Measurements from ENCODE around the gene ST7L. TPM values are rescaled to one million over a fixed set of nuclear protein-coding genes. Genes with fewer than 3 reads are reported as not detected.

The ST7L gene
- total RNA-seq, 2 experiments from 2014 or later, result 13.7 to 14.0 TPM

DNA sequence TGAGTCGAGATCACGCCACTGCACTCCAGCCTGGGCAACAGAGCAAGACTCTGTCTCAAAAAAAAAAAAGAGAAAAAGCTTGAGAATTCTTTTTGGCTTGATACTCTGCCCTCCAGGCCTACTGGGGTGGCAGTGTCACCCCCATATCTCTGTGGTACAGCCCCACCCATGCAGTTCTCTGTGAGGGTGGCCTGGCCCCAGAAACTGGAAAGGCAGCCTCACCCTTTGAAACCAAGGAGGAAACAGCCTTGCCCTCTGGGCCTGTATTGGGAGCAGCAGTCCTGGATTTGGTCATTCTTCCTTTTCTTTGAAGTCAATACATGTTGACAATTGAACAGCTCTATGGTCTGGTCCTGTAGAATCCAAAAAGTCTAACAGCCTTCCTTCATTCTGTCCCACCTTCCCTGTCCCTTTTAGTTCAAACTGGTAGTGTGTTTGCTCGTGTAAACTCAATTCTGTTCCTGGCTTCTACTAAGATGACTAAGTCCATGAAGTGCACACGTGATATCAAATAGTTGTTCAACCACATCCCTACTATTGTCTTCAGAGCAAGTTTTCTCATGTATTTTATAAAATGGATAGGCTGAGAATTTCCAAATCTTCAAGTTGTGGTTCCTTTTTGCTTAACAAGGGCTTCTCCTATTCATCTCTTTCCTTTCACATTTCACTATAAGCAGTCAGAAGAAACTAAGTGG lies 13.2 kb downstream of the ST7L start:
- POLR2A ChIA-PET, result interaction anchor here (0.9 to 6.3 kb wide), 3 partner anchors 10 to 14 kb away, joined by 3 to 46 read pairs (median 4); partner anchors contain the start of genes CAPZA1 and ST7L
- no peak overlapping the region for H3K4me3 Mint-ChIP-seq
- H3K4me1 Mint-ChIP-seq, result peaks cover 14% of the 10 kb centered on the region
- H3K9me3 Mint-ChIP-seq, result no peaks in the 10 kb centered on the region
- peak overlapping the region; percentile 5 for H3K27ac Mint-ChIP-seq
- CTCF ChIA-PET, result interaction anchor here (0.6 to 1.0 kb wide), 3 partner anchors 12 to 110 kb away, joined by 3 to 5 read pairs (median 3); no protein-coding TSS in a partner anchor
- no peaks in the 10 kb centered on the region for H3K27me3 Mint-ChIP-seq
- H3K36me3 Mint-ChIP-seq (ENCODE audit: low read depth), result peaks cover 34% of the 10 kb centered on the region
- DNase-seq, result no peak

DNA sequence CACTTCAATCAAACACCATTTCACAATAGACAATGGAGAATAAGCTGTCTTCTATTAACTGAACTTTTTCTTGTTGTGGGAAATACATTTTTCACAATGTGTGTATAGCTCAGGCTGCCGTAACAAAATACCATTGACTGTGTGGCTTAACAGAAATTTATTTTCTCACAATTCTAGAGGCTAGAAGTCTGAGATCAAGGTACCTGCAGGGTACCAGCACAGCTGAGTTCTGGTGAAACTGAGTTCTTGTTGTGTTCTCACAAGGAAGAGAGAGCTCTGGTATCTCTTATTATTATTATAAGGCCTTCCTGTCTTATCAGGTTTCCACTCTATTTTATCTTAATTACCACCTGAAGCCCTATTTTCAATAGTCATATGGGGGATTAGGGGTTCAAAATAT lies 15.4 kb downstream of the ST7L start:
- ChIA-PET CTCF (interaction anchor here (1.0 kb wide), 1 partner anchor 10 kb away, joined by 3 read pairs; no protein-coding TSS in a partner anchor), POLR2A (no interaction called here)
- no peak for DNase-seq
- no peaks in the 10 kb centered on the region for H3K9me3 Mint-ChIP-seq
- no peak overlapping the region for H3K4me3 Mint-ChIP-seq
- peaks cover 11% of the 10 kb centered on the region for H3K4me1 Mint-ChIP-seq
- no peak overlapping the region for H3K27ac Mint-ChIP-seq
- H3K27me3 Mint-ChIP-seq, result no peaks in the 10 kb centered on the region
- peaks cover 27% of the 10 kb centered on the region for H3K36me3 Mint-ChIP-seq (ENCODE audit: low read depth)

DNA sequence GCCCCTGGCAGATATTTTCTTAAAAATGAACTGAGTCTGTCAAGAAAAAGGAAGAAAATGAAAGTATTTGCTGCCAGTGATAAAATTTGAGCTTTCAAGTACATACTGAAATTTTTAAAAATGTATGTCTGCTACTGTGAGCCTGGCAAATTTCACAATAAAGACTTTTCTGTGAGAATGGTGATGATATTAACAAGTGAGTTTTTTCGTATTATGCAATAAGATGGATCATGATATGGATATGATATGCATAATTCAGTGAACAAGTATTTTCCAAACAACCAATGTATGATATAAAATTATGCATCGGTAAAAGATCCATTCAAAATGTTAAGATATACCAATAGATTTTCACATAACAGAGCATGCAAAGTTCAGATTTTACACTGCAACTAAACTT lies 15.9 kb downstream of the ST7L start:
- ChIA-PET POLR2A (no interaction called here), CTCF (interaction anchor here (1.0 kb wide), 1 partner anchor 11 kb away, joined by 3 read pairs; no protein-coding TSS in a partner anchor)
- no peak for DNase-seq
- Mint-ChIP-seq H3K36me3 (ENCODE audit: low read depth) (peaks cover 27% of the 10 kb centered on the region), H3K27me3 (no peaks in the 10 kb centered on the region), H3K4me1 (peaks cover 11% of the 10 kb centered on the region), H3K4me3 (no peak overlapping the region), H3K27ac (no peak overlapping the region), H3K9me3 (no peaks in the 10 kb centered on the region)

DNA sequence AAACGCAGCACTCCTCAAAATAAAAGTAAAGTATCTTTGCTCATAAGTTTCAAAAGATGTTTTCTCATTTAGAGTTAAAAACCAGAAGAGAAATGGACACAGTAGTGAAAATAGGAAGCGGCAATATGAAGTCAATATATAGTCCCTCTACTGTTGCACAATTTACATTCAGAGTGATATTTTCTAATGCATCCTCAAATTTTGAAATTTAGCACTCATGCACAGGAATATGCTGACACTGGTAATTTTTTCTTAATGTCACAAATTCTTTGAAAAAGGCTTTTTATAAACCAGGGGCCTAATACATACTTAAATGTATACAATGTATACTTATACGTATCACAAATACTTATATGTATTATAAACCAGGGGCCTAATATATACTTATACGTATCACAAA lies 19.5 kb downstream of the ST7L start:
- no peak for DNase-seq
- ChIA-PET CTCF (no interaction called here), POLR2A (no interaction called here)
- H3K9me3 Mint-ChIP-seq, result no peaks in the 10 kb centered on the region
- no peaks in the 10 kb centered on the region for H3K27me3 Mint-ChIP-seq
- H3K27ac Mint-ChIP-seq, result no peak overlapping the region
- no peak overlapping the region for H3K4me3 Mint-ChIP-seq
- H3K36me3 Mint-ChIP-seq (ENCODE audit: low read depth), result peaks cover 10% of the 10 kb centered on the region
- no peaks in the 10 kb centered on the region for H3K4me1 Mint-ChIP-seq

DNA sequence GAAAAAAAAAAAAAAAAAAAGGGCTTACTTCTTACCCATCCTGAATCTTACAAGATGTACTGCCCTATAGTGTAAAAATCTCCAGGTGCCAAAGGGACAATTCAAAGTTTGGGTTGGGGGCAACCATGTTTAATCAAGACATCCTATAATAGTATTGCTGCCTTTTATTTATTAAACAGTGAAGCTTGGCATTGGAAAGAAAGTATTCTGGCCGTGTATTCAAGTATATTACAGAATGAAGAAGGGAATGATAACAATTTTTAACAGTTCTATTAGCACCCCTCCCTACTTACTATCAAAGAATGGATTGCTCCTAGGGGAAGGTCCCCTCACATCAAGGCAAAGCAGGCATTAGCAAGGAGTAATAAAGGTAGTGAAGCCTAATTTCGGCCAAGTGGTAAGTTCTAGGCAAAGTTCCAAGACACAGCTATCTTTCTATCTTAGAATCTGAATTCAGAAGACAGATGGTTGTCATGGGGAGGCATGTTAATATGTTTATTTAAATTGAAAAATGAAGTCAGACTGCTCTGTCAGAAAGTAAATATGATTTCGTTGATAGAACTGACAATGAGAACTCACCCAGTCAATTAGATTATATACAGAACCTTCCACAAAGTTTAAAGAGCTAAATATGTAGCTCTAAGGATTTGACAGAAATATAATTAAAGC lies 24.6 kb downstream of the ST7L start:
- CTCF ChIA-PET, result interaction anchor here (0.7 kb wide), 1 partner anchor 12 kb away, joined by 3 read pairs; no protein-coding TSS in a partner anchor
- Mint-ChIP-seq H3K36me3 (ENCODE audit: low read depth) (peaks cover 14% of the 10 kb centered on the region), H3K27ac (no peak overlapping the region), H3K9me3 (no peaks in the 10 kb centered on the region), H3K27me3 (no peaks in the 10 kb centered on the region), H3K4me3 (no peak overlapping the region), H3K4me1 (no peaks in the 10 kb centered on the region)
- POLR2A ChIA-PET, result interaction anchor here (1.3 kb wide), 1 partner anchor 80 kb away, joined by 3 read pairs; the partner anchor contains the start of gene MOV10
- no peak for DNase-seq

DNA sequence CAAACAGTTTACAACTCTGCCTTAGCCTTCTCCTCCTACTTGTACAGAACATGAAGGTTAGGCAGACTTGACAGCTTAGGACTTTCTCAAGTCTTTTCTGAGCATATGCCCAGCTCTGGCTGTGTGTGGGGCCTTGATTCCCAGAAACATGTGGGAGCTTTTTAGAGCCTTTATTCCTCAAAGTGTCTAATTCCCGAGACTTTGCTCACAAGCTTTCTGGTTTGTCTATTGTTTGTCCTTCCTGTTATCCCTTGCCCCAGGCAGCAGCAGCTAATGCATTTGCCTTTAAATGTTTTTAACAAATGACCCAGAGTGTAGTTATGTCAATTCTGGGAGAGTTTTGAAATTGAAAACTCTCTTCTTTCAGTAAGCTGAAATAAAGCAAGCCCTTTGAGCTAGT lies 29.2 kb downstream of the ST7L start:
- H3K4me1 Mint-ChIP-seq, result no peaks in the 10 kb centered on the region
- peaks cover 15% of the 10 kb centered on the region for H3K36me3 Mint-ChIP-seq (ENCODE audit: low read depth)
- ChIA-PET POLR2A (no interaction called here), CTCF (interaction anchor here (1.0 to 1.2 kb wide), 2 partner anchors 13 to 124 kb away, joined by 3 read pairs; no protein-coding TSS in a partner anchor)
- H3K4me3 Mint-ChIP-seq, result no peak overlapping the region
- H3K27me3 Mint-ChIP-seq, result no peaks in the 10 kb centered on the region
- H3K9me3 Mint-ChIP-seq, result no peaks in the 10 kb centered on the region
- no peak overlapping the region for H3K27ac Mint-ChIP-seq
- DNase-seq, result no peak

DNA sequence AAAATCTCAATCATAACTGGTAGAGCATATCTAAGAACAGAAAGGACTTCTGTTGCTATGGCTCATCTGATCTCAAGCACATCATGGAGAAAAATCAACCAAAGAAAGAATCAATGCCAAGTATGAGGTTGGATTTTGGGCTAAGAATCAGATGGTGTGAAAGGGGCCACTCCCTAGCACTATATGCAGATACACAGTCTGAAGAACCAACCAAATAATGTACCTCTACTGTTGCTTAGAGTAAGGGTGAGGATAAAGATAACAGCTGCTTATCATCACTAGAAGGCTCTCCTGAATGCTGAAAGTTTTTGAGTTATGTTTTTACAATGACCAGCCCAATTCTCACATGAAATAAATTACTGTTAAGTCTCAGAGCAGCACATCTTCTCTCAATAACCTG lies 35.6 kb downstream of the ST7L start:
- H3K9me3 Mint-ChIP-seq, result no peaks in the 10 kb centered on the region
- no peak overlapping the region for H3K4me3 Mint-ChIP-seq
- no peak overlapping the region for H3K27ac Mint-ChIP-seq
- no peaks in the 10 kb centered on the region for H3K36me3 Mint-ChIP-seq (ENCODE audit: low read depth)
- POLR2A ChIA-PET, result no interaction called here
- H3K27me3 Mint-ChIP-seq, result no peaks in the 10 kb centered on the region
- DNase-seq, result no peak
- H3K4me1 Mint-ChIP-seq, result no peaks in the 10 kb centered on the region
- CTCF ChIA-PET, result no interaction called here

DNA sequence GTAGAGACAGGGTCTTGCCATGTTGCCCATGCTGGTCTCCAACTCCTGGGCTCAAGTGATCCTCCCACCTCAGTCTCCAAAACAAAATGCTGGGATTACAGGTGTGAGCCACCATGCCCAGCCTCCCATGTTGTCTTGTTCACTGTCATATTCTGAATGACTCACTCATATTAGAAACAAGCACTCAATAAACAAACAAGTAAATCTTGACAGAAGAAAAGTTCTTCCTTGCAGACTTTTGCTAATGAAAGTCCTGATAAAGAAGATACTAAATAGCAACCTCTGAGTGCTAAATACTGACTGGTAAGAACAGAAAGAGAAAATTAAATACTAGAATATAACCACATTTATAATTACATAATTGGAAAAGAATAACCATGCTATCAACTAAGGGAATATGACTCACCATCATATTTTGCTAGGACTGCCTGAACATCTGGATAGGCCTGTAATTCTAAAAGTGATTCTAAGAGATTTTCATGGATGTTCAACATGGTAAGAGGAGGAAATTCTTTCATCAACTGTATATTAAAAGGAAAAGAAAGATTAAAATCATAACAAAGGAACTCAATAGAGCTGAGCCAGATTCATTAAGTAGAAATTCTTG lies 37.3 kb downstream of the ST7L start:
- no peaks in the 10 kb centered on the region for H3K4me1 Mint-ChIP-seq
- no peak overlapping the region for H3K4me3 Mint-ChIP-seq
- ChIA-PET POLR2A (no interaction called here), CTCF (no interaction called here)
- no peaks in the 10 kb centered on the region for H3K27me3 Mint-ChIP-seq
- no peaks in the 10 kb centered on the region for H3K9me3 Mint-ChIP-seq
- H3K27ac Mint-ChIP-seq, result no peak overlapping the region
- H3K36me3 Mint-ChIP-seq (ENCODE audit: low read depth), result peaks cover 6% of the 10 kb centered on the region
- DNase-seq, result no peak

DNA sequence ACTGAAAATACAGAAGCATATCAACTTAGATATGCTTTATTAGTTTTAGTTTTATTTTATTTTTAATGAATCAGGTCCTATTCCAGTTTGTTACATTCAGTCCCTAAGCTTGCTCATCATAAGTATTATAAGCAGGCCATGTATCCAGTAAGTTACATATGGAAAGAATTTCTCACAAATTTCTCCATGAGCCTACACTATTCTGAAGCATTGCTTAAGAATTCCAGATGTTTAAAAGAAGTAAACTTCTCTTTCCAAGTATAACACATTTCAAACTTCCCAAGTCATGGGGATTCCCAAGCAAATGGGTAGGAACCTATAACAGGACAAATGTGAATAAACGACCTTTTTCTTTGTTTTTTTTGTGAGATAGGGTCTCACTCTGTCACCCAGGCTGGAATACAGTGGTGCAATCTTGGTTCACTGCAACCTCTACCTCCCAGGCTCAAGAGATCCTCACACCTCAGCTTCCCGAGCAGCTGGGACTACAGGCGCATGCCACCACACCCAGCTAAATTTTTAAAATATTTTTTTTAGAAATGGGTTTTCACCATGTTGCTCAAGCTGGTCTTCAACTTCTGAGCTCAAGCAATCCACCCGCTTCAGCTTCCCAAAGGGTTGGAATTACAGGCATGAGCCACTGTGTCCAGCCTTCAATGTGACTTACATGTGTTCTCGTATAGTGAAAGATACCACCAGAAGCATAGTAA lies 39.0 kb downstream of the ST7L start:
- CTCF ChIA-PET, result no interaction called here

DNA sequence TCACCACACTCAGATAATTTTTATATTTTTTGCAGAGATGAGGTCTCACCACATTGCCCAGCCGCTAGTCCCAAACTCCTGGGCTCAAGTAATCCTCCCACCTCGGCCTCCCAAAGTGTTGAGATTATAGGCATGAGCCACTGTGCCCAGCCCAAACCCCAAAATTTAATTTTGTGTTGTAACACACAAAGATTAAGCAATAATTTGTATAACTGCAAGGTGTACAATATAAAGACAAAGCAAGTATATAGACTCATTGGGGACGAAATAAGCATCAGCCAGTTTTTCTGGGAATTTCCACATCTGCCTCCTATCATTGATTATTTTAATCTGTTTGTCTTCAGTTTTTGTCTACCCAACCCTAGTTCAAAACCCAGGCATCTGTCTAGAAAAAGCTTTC lies 42.7 kb downstream of the ST7L start:
- ChIA-PET CTCF (interaction anchor here (1.0 to 1.2 kb wide), 2 partner anchors 14 to 75 kb away, joined by 3 read pairs; no protein-coding TSS in a partner anchor), POLR2A (interaction anchor here (0.8 kb wide), 1 partner anchor 43 kb away, joined by 3 read pairs; the partner anchor contains the start of genes CAPZA1 and ST7L)
- H3K27ac Mint-ChIP-seq, result no peak overlapping the region
- H3K4me3 Mint-ChIP-seq, result no peak overlapping the region
- no peaks in the 10 kb centered on the region for H3K4me1 Mint-ChIP-seq
- no peaks in the 10 kb centered on the region for H3K27me3 Mint-ChIP-seq
- no peak for DNase-seq
- H3K36me3 Mint-ChIP-seq (ENCODE audit: low read depth), result peaks cover 27% of the 10 kb centered on the region
- H3K9me3 Mint-ChIP-seq, result no peaks in the 10 kb centered on the region

More for the DNA sequence above, 39.0 kb downstream of the ST7L start:
- no peaks in the 10 kb centered on the region for H3K27me3 Mint-ChIP-seq
- no peak overlapping the region for H3K27ac Mint-ChIP-seq
- peaks cover 20% of the 10 kb centered on the region for H3K36me3 Mint-ChIP-seq (ENCODE audit: low read depth)
- H3K4me1 Mint-ChIP-seq, result no peaks in the 10 kb centered on the region
- H3K9me3 Mint-ChIP-seq, result no peaks in the 10 kb centered on the region
- no peak overlapping the region for H3K4me3 Mint-ChIP-seq
- POLR2A ChIA-PET, result interaction anchor here (1.6 kb wide), 1 partner anchor 38 kb away, joined by 4 read pairs; no protein-coding TSS in a partner anchor
- no peak for DNase-seq

DNA sequence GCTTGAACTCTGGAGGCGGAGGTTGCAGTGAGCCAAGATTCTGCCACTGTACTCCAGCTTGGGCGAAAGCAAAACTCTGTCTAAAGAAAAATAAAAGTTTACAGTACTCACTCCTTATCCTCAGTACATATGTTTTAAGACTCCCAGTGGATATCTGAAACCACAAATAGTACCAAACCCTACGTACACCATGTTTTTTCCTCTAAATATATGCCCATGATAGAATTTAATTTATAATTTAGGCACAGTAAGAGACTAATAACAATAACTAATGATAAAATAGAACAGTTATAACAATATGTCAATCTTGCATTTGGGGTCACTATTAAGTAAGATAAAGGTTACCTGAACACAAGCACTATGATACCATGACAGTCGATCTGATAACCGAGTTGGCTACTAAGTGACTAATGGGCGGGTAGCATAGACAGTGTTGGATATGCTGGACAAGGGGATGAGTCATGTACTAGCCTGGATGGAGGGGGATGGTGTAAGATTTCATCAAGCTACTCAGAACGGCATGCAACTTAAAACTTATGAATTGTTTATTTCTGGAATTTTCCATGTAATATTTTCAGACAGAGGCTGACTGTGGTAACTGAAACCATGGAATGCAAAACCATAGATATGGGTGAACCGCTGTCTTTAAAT lies 43.7 kb downstream of the ST7L start:
- Mint-ChIP-seq H3K4me1 (no peaks in the 10 kb centered on the region), H3K27ac (no peak overlapping the region), H3K27me3 (no peaks in the 10 kb centered on the region), H3K36me3 (ENCODE audit: low read depth) (peaks cover 27% of the 10 kb centered on the region), H3K4me3 (no peak overlapping the region), H3K9me3 (no peaks in the 10 kb centered on the region)
- ChIA-PET POLR2A (no interaction called here), CTCF (interaction anchor here (1.2 kb wide), 1 partner anchor 74 kb away, joined by 3 read pairs; no protein-coding TSS in a partner anchor)
- DNase-seq, result no peak

DNA sequence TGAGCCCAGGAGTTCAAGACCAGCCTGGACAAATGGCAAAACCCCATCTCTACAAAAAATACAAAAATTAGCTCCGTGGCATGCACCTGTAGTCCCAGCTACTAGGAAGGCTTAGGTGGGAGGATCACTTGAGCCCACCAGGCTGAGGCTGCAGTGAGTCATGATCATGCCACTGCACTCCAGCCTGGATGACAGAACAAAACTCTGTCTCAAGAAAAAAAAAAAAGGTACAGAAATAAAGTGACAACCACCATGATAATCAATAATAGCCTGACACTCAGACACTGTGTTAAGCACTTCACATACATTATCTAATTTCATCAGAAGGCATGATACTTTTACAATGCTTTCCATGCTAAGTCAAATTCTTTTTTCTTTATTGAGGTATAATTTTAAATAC lies 53.1 kb downstream of the ST7L start:
- no peak overlapping the region for H3K4me3 Mint-ChIP-seq
- peaks cover 3% of the 10 kb centered on the region for H3K36me3 Mint-ChIP-seq (ENCODE audit: low read depth)
- no peaks in the 10 kb centered on the region for H3K9me3 Mint-ChIP-seq
- POLR2A ChIA-PET, result no interaction called here
- H3K27ac Mint-ChIP-seq, result no peak overlapping the region
- no peaks in the 10 kb centered on the region for H3K4me1 Mint-ChIP-seq
- no peak for DNase-seq
- no peaks in the 10 kb centered on the region for H3K27me3 Mint-ChIP-seq
- CTCF ChIA-PET, result no interaction called here

Measured in activated CD4-positive, alpha-beta memory T cell treated with anti-CD3 and anti-CD28 coated beads, Interleukin-2, amount 10 ng/mL, durations not matched to agents 7 days and 5 days (primary cell).